ENCODE measurements around the gene RAB5IF.
"Not testable (repeated sequence)": the region's sequence is repeated elsewhere in the genome, so short reads cannot be mapped to it uniquely, and the experiment has no call there.

The RAB5IF gene

GRCh38 chr20:36591854-36592641 is 13.5 kb upstream of the RAB5IF start:
- no peak overlapping the region for H3K9ac ChIP-seq (ENCODE audit: low read depth, low read length)
- H3K4me3 ChIP-seq (ENCODE audit: low read length), result no peak overlapping the region
- H3K27ac ChIP-seq (ENCODE audit: low read length), result no peak overlapping the region
- H3K36me3 ChIP-seq (ENCODE audit: insufficient read depth, low read depth, low read length), result peaks cover 49% of the 10 kb centered on the region
- H3K27me3 ChIP-seq (ENCODE audit: insufficient read depth, low read length), result no peaks in the 10 kb centered on the region
- H3K4me1 ChIP-seq (ENCODE audit: insufficient read depth, low read length), result peaks cover 13% of the 10 kb centered on the region; the same call in 1 of the 2 replicates
- no peaks in the 10 kb centered on the region for H3K9me3 ChIP-seq (ENCODE audit: insufficient read depth, low read depth, low read length)

- Histone ChIP-seq H3K27me3 (ENCODE audit: insufficient read depth, low read length) (no peaks in the 10 kb centered on the region), H3K9ac (ENCODE audit: low read depth, low read length) (no peak overlapping the region), H3K9me3 (ENCODE audit: insufficient read depth, low read depth, low read length) (no peaks in the 10 kb centered on the region), H3K36me3 (ENCODE audit: insufficient read depth, low read depth, low read length) (peaks cover 44% of the 10 kb centered on the region), H3K4me3 (ENCODE audit: low read length) (no peak overlapping the region), H3K27ac (ENCODE audit: low read length) (no peak overlapping the region), H3K4me1 (ENCODE audit: insufficient read depth, low read length) (peaks cover 7% of the 10 kb centered on the region; the same call in 1 of the 2 replicates)
Observed at GRCh38 chr20:36593347-36593929, 12.1 kb upstream of the RAB5IF start.

GRCh38 chr20:36599912-36600345 is 5.7 kb upstream of the RAB5IF start:
- H3K27ac ChIP-seq (ENCODE audit: low read length), result no peak overlapping the region
- no peaks in the 10 kb centered on the region for H3K27me3 ChIP-seq (ENCODE audit: insufficient read depth, low read length)
- no peak overlapping the region for H3K9ac ChIP-seq (ENCODE audit: low read depth, low read length)
- H3K9me3 ChIP-seq (ENCODE audit: insufficient read depth, low read depth, low read length), result no peaks in the 10 kb centered on the region
- H3K4me3 ChIP-seq (ENCODE audit: low read length), result no peak overlapping the region
- peaks cover 7% of the 10 kb centered on the region; the same call in 1 of the 2 replicates for H3K4me1 ChIP-seq (ENCODE audit: insufficient read depth, low read length)
- H3K36me3 ChIP-seq (ENCODE audit: insufficient read depth, low read depth, low read length), result peaks cover 3% of the 10 kb centered on the region; the same call in 1 of the 2 replicates

GRCh38 chr20:36601540-36601939 is 4.0 kb upstream of the RAB5IF start:
- no peak overlapping the region for H3K9ac ChIP-seq (ENCODE audit: low read depth, low read length)
- no peaks in the 10 kb centered on the region for H3K9me3 ChIP-seq (ENCODE audit: insufficient read depth, low read depth, low read length)
- peaks cover 9% of the 10 kb centered on the region; the same call in 1 of the 2 replicates for H3K4me1 ChIP-seq (ENCODE audit: insufficient read depth, low read length)
- no peak overlapping the region for H3K27ac ChIP-seq (ENCODE audit: low read length)
- H3K27me3 ChIP-seq (ENCODE audit: insufficient read depth, low read length), result no peaks in the 10 kb centered on the region
- no peaks in the 10 kb centered on the region for H3K36me3 ChIP-seq (ENCODE audit: insufficient read depth, low read depth, low read length)
- no peak overlapping the region for H3K4me3 ChIP-seq (ENCODE audit: low read length)

GRCh38 chr20:36604952-36605398 is 604 bp upstream of the RAB5IF start:
- Histone ChIP-seq H3K4me3 (ENCODE audit: low read length) (peak overlapping the region; percentile 31; the same call in 1 of the 2 replicates), H3K9ac (ENCODE audit: low read depth, low read length) (peak overlapping the region; percentile 56; the same call in 1 of the 2 replicates), H3K36me3 (ENCODE audit: insufficient read depth, low read depth, low read length) (peaks cover 26% of the 10 kb centered on the region), H3K27ac (ENCODE audit: low read length) (peak overlapping the region; percentile 40), H3K9me3 (ENCODE audit: insufficient read depth, low read depth, low read length) (no peaks in the 10 kb centered on the region), H3K4me1 (ENCODE audit: insufficient read depth, low read length) (peaks cover 3% of the 10 kb centered on the region; the same call in 1 of the 2 replicates), H3K27me3 (ENCODE audit: insufficient read depth, low read length) (no peaks in the 10 kb centered on the region)

- Histone ChIP-seq H3K4me3 (ENCODE audit: low read length) (peak overlapping the region; percentile 100), H3K9ac (ENCODE audit: low read depth, low read length) (peak overlapping the region; percentile 95), H3K27me3 (ENCODE audit: insufficient read depth, low read length) (no peaks in the 10 kb centered on the region), H3K36me3 (ENCODE audit: insufficient read depth, low read depth, low read length) (peaks cover 41% of the 10 kb centered on the region), H3K27ac (ENCODE audit: low read length) (peak overlapping the region; percentile 65), H3K9me3 (ENCODE audit: insufficient read depth, low read depth, low read length) (no peaks in the 10 kb centered on the region), H3K4me1 (ENCODE audit: insufficient read depth, low read length) (peaks cover 3% of the 10 kb centered on the region; the same call in 1 of the 2 replicates)
Observed at GRCh38 chr20:36606158-36607066, 833 bp downstream of the RAB5IF start.

GRCh38 chr20:36607586-36608387 is 2.2 kb downstream of the RAB5IF start:
- no peak overlapping the region for H3K27ac ChIP-seq (ENCODE audit: low read length)
- peaks cover 3% of the 10 kb centered on the region; the same call in 1 of the 2 replicates for H3K4me1 ChIP-seq (ENCODE audit: insufficient read depth, low read length)
- H3K9ac ChIP-seq (ENCODE audit: low read depth, low read length), result no peak overlapping the region
- no peaks in the 10 kb centered on the region for H3K27me3 ChIP-seq (ENCODE audit: insufficient read depth, low read length)
- peaks cover 54% of the 10 kb centered on the region for H3K36me3 ChIP-seq (ENCODE audit: insufficient read depth, low read depth, low read length)
- no peaks in the 10 kb centered on the region for H3K9me3 ChIP-seq (ENCODE audit: insufficient read depth, low read depth, low read length)
- no peak overlapping the region for H3K4me3 ChIP-seq (ENCODE audit: low read length)

GRCh38 chr20:36608388-36608728 is 2.8 kb downstream of the RAB5IF start:
- H3K27me3 ChIP-seq (ENCODE audit: insufficient read depth, low read length); H3K9ac ChIP-seq (ENCODE audit: low read depth, low read length); H3K27ac ChIP-seq (ENCODE audit: low read length); H3K4me1 ChIP-seq (ENCODE audit: insufficient read depth, low read length); H3K9me3 ChIP-seq (ENCODE audit: insufficient read depth, low read depth, low read length); H3K4me3 ChIP-seq (ENCODE audit: low read length): not testable (repeated sequence)
- peaks cover 59% of the 10 kb centered on the region for H3K36me3 ChIP-seq (ENCODE audit: insufficient read depth, low read depth, low read length)

- no peak overlapping the region for H3K27ac ChIP-seq (ENCODE audit: low read length)
- H3K4me3 ChIP-seq (ENCODE audit: low read length), result no peak overlapping the region
- H3K9me3 ChIP-seq (ENCODE audit: insufficient read depth, low read depth, low read length), result no peaks in the 10 kb centered on the region
- no peaks in the 10 kb centered on the region for H3K4me1 ChIP-seq (ENCODE audit: insufficient read depth, low read length)
- H3K9ac ChIP-seq (ENCODE audit: low read depth, low read length), result no peak overlapping the region
- no peaks in the 10 kb centered on the region for H3K27me3 ChIP-seq (ENCODE audit: insufficient read depth, low read length)
- peaks cover 84% of the 10 kb centered on the region for H3K36me3 ChIP-seq (ENCODE audit: insufficient read depth, low read depth, low read length)
Observed at GRCh38 chr20:36611625-36612024, 6.0 kb downstream of the RAB5IF start.

GRCh38 chr20:36613974-36614373 is 8.4 kb downstream of the RAB5IF start:
- no peaks in the 10 kb centered on the region for H3K4me1 ChIP-seq (ENCODE audit: insufficient read depth, low read length)
- H3K9me3 ChIP-seq (ENCODE audit: insufficient read depth, low read depth, low read length), result no peaks in the 10 kb centered on the region
- H3K27me3 ChIP-seq (ENCODE audit: insufficient read depth, low read length), result no peaks in the 10 kb centered on the region
- no peak overlapping the region for H3K27ac ChIP-seq (ENCODE audit: low read length)
- H3K36me3 ChIP-seq (ENCODE audit: insufficient read depth, low read depth, low read length), result peaks cover 67% of the 10 kb centered on the region
- no peak overlapping the region for H3K9ac ChIP-seq (ENCODE audit: low read depth, low read length)
- no peak overlapping the region for H3K4me3 ChIP-seq (ENCODE audit: low read length)
